IMR-90 (cell line): Measurements from ENCODE around the gene SLC22A25.

Experiments
- CEBPB ChIP-seq: IDR thresholded peaks from 2 replicates; pipeline ENCODE4 v1.6.1; 2012; ENCODE audit warnings: low read depth, low read length, improper control_type of control experiment
- CHD1 ChIP-seq: IDR thresholded peaks from 2 replicates; pipeline ENCODE4 v1.6.1; 2012; ENCODE audit warnings: low read depth, low read length, improper control_type of control experiment
- CTCF ChIP-seq: conservative IDR thresholded peaks from 2 replicates; pipeline ENCODE4 v1.5.1; 2012; ENCODE audit warnings: mild to moderate bottlenecking, low read depth, low read length, improper control_type of control experiment
- FOS ChIP-seq: fragments of 150-350 bp; IDR thresholded peaks from 2 replicates; pipeline ENCODE4 v1.6.1; 2016; ENCODE audit warnings: low read depth, low read length
- MAZ ChIP-seq: IDR thresholded peaks from 2 replicates; pipeline ENCODE4 v1.6.1; 2012; ENCODE audit warnings: low read depth, mild to moderate bottlenecking, low read length, improper control_type of control experiment, moderate library complexity, borderline replicate concordance
- MXI1 ChIP-seq: IDR thresholded peaks from 2 replicates; pipeline ENCODE4 v1.6.1; 2012; ENCODE audit warnings: low read depth, mild to moderate bottlenecking, low read length, moderate library complexity, borderline replicate concordance
- POLR2A ChIP-seq: IDR thresholded peaks from 2 replicates; pipeline ENCODE4 v1.6.1; 2012; ENCODE audit warnings: mild to moderate bottlenecking, low read depth, low read length
- RAD21 ChIP-seq: IDR thresholded peaks from 2 replicates; pipeline ENCODE4 v1.6.1; 2012; ENCODE audit warnings: low read length, improper control_type of control experiment
- RFX5 ChIP-seq: IDR thresholded peaks from 2 replicates; pipeline ENCODE4 v1.8.0; 2012; ENCODE audit warnings: low read depth, mild to moderate bottlenecking, low read length, moderate library complexity
- SMC3 ChIP-seq: fragments of 150-350 bp; IDR thresholded peaks from 2 replicates; pipeline ENCODE4 v1.6.1; 2016; ENCODE audit warnings: low read depth, mild to moderate bottlenecking, antibody characterized with exemption, low read length, moderate library complexity
- USF2 ChIP-seq: fragments of 150-350 bp; IDR thresholded peaks from 2 replicates; pipeline ENCODE4 v1.6.1; 2017; ENCODE audit warnings: mild to moderate bottlenecking, antibody characterized with exemption, low read length, low read depth

GRCh38 chr11:63251312-63251711 is 7.9 kb upstream of the SLC22A25 start:
- TF ChIP-seq POLR2A (no peak), CTCF (no peak), MXI1 (no peak), CEBPB (no peak), RAD21 (no peak), SMC3 (no peak), RFX5 (no peak), CHD1 (no peak), MAZ (no peak), USF2 (no peak), FOS (no peak)
